GM21576 (cell line): ENCODE results near the gene PTGFRN.
"Not testable (repeated sequence)": the region's sequence is repeated elsewhere in the genome, so short reads cannot be mapped to it uniquely, and the experiment has no call there.

Experiments
- ATAC-seq: cut with Tn5 transposase; IDR thresholded peaks from one replicate; pipeline ENCODE4 v1.9.1; 2021; ENCODE audit warnings: mild to moderate bottlenecking, moderate library complexity; ENCODE audit not compliant: unreplicated experiment

The PTGFRN gene

DNA sequence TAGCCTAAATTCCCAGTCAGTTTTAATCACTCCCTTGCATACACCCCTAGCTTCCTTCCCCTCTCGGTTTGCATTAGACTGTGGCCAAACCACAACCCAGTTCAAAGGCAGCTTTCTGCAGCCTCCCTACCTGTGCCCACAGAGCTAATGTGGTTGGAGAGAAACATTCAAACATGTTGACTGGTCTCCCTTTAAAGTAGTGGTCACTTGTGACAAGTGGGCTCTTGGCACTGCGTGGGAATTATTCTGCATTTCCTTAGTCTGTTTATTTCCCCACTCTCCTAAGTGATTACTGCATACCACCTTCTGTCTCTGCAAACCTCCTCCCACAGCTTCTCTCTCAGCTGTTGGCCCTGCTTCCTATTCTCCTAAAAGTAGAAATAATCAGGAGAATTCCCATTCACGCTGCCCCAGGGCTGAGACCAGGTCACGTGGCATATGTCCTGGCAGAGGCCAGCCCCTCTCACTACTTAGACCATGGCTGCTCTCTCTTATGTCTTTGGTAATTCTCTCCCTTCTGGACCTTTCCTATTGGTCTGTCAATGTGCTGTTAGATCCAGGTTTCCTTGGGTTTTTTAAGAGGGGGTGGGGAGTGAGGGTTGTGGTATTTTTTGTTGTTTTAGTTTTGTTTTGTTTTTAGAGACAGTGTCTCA lies 53.4 kb downstream of the PTGFRN start:
- ATAC-seq: no peak

DNA sequence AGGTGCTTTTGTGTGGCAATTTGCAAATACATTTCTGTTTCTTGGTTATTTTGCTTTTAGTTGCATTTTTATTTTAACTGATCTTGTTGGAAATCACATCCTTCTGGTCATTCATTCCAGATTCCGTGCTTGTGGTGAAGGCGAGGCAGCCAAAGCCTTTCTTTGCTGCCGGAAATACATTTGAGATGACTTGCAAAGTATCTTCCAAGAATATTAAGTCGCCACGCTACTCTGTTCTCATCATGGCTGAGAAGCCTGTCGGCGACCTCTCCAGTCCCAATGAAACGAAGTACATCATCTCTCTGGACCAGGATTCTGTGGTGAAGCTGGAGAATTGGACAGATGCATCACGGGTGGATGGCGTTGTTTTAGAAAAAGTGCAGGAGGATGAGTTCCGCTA lies 57.1 kb downstream of the PTGFRN start:
- no peak for ATAC-seq

DNA sequence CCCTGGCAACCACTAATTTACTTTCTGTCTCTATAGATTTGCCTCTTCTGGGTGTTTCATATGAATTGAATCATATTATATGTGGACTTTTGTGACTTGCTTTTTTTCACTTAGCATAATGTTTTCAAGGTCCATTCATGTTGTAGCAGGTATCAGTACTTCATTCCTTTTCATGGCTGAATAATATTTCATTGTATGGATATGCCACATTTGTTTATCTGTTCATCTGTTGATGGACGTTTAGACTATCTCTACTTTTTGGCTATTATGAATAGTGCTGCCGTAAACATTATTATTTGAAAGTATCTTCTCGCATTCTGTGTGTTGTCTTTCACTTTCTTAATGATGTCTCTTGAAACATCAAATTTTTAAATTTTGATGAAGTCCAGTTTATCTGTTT lies 59.0 kb downstream of the PTGFRN start:
- no peak for ATAC-seq

DNA sequence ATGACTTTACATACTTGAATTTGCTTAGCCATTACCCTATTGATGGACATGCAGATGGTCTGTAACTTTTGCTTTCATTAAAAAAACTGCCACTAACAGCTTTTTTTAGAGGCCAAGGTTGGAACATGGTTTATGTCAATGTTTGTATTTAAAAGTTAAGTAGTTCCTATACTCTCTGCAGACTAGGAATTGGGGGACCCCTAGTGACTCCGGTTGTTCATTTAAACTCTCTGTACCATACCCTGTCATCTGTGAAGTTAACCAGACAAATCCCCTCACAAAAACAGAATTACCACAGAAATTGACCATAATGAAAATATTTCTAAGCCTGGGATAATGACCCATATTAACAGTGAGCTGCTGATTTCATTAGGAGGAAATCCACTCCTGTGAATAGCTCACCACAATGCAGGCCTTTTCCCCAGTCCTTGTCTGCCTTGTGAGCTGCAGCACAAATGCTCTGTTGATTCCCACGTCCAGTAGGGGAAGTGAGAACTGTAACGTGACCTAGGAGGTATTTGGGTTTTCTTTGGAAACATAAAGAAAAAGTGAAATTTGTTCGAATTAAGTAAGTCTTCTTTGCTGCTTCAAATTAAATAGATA lies 61.6 kb downstream of the PTGFRN start:
- ATAC-seq: no peak

DNA sequence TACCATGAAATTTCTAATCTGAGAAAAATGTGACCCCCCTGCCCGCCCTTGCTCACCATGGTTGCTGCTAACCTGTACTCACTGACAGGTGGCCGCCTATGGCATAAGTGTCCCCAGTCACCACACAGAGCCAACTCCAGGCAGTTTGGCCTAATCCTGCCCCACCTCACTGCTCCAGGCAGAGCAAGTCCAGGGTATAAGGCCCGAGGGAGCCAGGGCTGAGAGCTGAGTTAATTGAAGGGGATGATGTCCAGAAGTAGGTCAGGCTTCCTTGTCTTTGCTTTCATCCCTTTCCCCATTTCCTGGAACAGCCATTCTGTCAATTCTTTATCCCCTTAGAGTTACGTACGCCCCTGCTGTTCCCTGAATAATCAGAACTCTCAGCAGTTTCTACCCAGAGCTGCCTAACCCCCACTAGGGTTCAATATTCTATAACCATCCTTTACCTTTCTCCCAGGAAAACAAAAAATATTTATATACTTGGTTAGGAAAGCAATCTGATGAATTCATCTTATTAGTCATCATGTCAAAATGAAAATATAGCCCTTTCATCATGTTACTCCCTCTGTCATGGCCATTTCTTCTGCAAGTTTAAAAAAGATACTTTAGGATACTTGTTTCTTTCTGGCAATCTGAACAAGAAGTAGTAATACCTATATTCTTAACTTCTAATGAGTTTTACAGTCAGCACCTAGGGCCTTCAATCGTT lies 62.4 kb downstream of the PTGFRN start:
- ATAC-seq: no peak

DNA sequence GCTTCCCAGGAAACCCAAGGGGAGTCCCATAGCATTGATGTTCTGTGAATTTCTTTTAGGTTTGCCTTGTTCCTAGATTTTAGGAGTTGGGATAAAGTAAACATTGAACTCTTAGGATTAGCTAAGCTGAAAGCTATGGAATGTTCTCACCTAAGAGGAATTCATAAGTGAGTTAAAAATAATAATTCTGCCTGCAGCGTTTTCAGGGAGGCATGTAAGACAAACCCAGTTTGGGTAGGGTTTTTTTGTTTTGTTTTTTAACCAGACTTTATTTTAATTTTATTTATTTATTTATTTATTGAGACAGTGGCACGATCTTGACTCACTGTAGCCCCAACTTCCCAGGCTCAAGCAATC lies 62.9 kb downstream of the PTGFRN start:
- no peak for ATAC-seq

DNA sequence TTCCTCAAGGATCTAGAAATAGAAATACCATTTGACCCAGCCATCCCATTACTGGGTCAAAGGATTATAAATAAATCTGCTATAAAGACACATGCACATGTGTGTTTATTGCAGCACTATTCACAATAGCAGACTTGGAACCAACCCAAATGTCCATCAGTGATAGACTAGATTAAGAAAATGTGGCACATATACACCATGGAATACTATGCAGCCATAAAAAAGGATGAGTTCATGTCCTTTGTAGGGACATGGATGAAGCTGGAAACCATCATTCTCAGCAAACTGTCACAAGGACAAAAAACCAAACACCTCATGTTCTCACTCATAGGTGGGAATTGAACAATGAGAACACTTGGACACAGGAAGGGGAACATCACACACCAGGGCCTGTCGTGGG lies 70.6 kb downstream of the PTGFRN start:
- ATAC-seq: not testable (repeated sequence)

DNA sequence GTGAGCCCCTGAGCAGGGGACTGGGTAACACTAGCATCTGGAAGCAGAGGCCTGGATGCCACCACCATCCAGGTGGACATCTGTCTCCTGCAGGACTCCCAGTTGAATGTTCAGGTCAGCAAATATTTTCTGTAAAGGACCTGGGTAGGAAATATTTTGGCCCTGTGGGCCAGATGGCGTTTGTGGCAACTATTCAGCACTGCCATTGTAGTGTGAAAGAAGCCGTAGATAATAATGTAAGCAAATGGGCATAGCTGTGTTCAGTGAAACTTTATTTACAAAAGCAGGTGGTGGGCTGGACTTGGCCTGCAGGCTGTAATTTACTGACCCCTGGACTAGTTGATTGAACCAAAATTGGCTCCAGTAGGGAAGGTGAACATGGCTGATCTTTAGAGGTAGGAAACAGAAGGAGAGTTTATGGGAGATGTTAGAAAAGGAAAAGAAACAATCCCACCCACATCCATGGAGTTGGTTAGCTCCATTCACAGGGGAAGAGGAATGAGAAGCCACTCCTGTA lies 71.9 kb downstream of the PTGFRN start:
- ATAC-seq: no peak

DNA sequence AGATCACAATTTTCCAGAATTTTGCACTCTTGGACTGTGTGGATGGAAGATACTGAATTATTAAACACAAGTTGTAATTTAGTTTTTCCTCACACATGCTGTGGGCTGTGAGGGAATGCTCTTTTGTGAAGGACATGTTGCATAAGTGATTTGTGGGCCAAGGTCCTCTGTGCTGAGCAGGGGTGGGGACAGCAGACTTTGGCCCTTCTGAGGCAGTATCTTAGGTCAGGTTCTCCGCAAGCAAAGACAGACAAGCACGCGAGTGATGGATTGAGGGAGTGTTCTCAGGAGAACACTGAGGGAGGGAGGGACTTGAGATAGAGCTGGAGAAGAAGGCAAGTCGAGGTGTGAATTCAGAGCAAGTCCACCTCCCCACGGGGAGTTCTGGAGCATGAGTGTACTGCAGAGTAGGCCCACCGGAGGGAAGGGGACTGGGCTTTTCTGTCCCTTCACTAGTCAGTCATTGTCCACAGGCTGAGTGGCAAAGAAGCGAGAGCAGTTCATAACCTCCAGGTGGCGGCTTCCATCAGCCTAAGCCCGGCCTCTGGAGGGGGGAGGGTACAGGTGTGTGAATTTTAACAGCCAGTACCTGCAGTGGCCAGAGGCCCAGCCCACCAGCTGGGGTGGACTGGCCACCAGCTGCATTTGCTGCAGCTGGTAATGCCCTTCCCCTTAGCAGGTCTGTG lies 72.7 kb downstream of the PTGFRN start:
- ATAC-seq: no peak

DNA sequence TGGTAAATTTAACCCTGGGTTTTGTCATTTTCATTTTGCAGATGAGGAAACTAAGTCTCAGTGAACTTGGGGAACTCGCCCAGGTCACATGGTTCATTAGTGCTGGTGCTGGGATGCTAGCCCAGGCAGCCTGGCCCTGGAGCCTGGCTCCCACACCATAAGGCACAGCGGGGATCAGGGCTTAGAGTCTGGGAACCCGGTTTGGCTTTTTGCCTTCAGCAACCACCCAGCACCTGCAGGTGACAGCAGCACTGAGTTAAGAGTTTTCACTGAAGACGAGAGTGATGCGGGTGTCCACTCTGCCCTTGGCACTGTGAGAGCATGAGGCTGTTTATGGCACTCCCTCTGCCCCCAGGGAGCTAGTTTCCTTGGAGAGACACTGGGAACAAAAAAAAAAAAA lies 73.4 kb downstream of the PTGFRN start:
- ATAC-seq: no peak

DNA sequence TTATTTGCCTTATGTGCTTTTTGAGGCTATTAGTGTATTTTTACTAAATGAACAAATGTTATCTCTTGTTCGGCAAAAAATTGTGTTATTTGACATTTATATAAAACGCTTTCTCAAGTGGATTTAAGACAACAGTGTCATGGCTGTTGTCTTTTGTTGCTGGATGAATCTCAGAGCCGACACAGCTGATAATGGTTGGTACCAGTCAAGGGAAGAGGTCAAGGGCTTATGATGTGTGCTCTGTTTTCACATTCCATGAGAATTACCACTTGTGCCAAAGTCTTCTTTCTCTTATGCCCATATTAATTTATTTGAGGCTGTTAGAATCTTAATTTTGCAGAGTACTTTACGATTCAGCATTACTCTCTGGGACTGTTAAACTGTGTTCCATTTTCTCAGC lies 74.0 kb downstream of the PTGFRN start:
- ATAC-seq: no peak

DNA sequence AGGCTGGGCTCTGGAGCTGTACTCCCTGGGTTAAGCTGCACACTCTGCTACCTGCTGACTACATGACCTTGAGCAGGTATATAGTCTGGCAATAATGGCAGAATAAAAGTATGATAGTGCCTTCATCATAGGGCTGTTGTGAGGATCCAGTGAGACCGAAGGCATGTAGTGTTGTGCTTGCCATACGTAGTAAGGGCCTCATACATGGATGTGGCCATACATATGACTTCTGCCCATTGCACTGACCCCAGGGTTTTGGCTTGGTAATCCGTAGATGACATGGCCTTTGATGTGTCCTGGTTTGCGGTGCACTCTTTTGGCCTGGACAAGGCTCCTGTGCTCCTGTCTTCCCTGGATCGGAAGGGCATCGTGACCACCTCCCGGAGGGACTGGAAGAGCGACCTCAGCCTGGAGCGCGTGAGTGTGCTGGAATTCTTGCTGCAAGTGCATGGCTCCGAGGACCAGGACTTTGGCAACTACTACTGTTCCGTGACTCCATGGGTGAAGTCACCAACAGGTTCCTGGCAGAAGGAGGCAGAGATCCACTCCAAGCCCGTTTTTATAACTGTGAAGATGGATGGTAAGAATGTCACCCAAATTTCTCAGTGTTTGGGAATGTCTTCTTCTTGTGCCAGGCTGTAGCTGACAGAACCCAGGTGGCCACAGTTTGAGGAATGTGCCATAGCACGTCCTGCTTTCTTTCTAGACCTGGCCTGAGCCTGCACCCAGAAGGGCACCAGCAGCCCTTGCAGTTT lies 74.9 kb downstream of the PTGFRN start:
- ATAC-seq: no peak

DNA sequence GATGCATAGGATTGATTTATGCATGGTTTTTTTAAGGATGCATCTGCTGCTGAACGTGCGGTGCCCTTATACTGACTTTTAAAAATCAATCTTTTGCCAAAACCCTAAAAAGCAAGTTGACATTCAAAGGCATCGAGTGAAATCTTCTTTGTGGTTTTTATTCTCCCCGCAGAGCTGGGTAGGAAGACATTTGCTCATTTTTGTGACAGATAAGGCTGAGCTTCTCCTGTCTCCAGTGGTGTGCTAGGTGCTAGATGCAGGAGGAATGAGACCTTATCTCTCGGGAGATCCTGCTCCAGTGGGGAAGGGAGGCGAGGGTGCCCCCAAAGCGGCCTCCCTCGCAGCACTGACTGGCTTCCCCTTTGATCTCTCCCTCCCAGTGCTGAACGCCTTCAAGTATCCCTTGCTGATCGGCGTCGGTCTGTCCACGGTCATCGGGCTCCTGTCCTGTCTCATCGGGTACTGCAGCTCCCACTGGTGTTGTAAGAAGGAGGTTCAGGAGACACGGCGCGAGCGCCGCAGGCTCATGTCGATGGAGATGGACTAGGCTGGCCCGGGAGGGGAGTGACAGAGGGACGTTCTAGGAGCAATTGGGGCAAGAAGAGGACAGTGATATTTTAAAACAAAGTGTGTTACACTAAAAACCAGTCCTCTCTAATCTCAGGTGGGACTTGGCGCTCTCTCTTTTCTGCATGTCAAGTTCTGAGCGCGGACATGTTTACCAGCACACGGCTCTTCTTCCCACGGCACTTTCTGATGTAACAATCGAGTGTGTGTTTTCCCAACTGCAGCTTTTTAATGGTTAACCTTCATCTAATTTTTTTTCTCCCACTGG lies 76.9 kb downstream of the PTGFRN start:
- no peak for ATAC-seq

DNA sequence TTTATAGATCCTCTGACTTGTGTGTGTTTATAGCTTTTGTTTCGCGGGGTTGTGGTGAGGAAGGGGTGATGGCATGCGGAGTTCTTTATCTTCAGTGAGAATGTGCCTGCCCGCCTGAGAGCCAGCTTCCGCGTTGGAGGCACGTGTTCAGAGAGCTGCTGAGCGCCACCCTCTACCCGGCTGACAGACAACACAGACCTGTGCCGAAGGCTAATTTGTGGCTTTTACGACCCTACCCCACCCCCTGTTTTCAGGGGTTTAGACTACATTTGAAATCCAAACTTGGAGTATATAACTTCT lies 77.5 kb downstream of the PTGFRN start:
- ATAC-seq: no peak

DNA sequence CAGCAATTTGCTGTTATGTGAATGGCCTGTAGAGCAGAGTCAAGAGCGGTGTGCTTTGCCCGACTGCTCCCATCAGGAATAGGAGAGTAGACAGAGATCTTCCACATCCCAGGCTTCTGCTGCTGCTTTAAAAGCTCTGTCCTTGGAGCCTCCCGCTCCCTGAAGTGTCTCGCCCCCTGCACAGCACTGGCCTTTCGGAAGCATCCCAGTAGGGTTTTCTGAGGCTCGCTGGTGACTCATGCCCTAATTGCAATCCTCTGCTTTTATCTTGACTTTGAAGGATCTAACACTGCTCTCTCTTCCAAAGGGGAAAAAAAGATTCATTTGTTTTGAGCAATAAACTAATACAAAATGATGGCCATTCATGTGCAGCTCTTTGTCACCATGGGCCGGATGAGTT lies 78.5 kb downstream of the PTGFRN start:
- ATAC-seq: no peak

DNA sequence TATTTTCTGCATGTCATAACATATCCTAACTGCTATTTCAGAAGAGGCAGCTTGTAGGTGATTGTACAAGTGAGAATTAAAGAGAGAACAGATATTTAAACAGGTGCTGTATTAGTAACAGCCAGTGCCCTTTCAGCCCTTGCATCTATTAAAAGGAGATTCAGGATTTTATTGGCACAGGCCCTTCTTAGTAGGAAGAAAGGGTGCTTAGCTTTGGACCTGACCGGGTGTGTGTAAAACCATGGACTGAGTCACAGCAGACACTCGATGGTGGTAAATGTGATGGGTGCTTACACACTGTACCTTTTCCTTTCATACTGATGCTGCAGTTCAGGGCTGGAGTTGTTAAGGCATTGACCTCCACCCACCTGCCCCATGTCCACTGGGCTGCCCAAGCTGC lies 79.2 kb downstream of the PTGFRN start:
- ATAC-seq: no peak

DNA sequence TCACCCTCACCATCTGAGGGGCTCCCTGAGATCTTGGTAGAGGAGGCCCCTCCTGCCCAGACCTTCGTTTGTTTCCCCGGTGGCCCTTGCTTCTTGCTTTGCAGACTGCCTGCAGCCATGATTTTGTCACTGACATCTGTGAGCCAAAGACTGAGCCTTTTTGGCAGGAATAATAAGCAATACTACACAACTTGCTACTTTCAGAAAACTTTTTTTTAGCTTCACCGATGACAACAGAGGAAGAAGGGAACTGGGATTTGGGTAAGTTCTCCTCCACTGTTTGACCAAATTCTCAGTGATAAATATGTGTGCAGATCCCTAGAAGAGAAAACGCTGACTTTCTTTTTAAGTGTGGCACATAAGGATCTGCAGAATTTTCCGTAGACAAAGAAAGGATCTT lies 80.1 kb downstream of the PTGFRN start:
- ATAC-seq: no peak

DNA sequence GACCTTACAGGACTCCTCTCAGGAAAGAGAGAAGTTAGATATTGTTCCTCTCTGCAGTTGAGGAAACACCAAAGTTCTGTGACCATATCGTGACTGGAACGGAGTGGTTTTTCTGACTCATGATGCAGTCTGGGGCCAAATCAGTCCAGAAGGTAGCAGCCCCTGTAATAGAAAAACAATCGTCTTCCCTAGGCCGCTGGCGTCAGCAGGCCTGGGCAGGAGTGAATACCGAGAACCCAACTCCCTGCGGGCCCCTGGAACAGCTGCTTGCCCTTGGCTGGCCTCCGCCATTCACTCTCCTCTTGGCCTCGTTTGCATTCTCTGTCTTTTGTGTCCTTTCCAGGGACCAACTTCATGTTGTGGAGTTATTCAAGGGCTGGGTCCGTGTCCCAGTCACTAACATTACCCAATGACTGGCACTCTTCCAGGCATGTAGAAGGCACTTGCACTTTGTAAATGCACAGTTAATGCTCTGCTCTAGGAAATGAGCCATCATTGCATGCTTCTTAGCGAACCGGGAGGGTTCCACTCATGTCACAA lies 81.0 kb downstream of the PTGFRN start:
- ATAC-seq: no peak

DNA sequence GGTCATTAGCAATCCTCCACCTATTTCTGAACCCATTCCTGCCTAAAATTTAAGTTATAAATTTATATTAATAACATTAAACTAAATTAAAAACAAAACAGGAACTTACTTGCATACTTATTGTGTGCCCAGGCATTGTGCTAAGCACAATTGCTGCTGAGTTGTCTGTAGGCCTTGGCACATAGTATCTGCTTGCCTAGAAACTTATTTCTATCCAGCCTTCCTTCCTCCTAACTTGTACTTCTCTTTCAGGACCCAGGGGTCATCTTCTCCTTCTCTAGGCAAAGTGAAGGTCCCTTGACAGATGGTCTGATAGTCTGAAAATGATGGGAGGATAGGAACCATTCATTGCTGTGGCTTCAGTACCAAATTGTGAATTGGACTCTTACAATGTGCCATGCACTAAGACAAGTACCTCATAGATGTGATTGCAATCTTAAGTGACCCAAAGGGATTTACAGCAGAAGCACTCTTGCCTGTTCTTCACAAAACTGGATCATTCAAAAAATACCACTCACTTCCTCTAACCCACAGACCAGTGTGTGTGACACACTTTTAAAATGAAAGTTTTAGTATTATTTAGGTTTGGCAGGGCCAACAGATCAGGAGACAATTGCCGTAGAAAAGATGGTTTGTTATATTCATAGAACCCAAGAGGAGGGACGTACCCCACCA lies 81.6 kb downstream of the PTGFRN start:
- no peak for ATAC-seq

DNA sequence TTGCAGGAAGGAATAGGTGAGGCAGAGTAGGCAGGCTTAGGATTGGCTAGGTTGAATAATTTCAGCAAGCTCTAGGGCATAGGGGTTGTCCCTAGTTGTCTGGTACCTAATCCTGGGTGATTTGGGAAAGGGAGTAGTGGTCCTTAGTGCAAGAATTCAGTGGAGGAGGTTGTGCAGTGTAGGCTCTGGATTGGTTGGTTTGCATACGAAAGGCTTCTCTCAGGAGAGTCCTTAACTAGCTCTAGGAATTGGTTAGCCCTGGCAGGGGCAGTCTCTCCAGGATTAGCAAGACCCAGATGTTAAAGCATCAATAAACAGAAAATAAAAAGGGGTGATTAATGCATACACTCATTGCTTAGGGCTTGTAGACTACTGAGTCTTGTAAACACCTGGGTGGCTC lies 82.2 kb downstream of the PTGFRN start:
- no peak for ATAC-seq
